Kidney (tissue), 14 donors: ENCODE measurements around the gene DKKL1. TPM values are rescaled to one million over a fixed set of nuclear protein-coding genes. Genes with fewer than 3 reads are reported as not detected.

Experiments used
- DNase-seq, 5 donors: peaks; one replicate each; pipeline ENCODE4 v3.0.0-alpha.2; 2013 to 2020
- FAIRE-seq: peaks from 2 replicates; lab custom pipeline; 2012; peaks lifted over from hg19 to GRCh38; lab: Jason Lieb, UNC
- H3K27ac ChIP-seq, 2 donors: one replicate each; pipeline ENCODE4 v1.7.0; 2013; ENCODE audit warnings: low read depth in 2 of 2, low read length in 2 of 2, inconsistent platforms in 1 of 2
- H3K27me3 ChIP-seq: one replicate; pipeline ENCODE4 v1.7.1; 2013; ENCODE audit warnings: low read length, inconsistent platforms; ENCODE audit not compliant: control insufficient read depth, insufficient read depth
- H3K36me3 ChIP-seq, 3 donors: one replicate each; pipeline versions ENCODE4 v1.7.0 to v1.7.1; 2013; ENCODE audit warnings: low read length in 3 of 3, control low read depth in 1 of 3, inconsistent platforms in 1 of 3; ENCODE audit not compliant: insufficient read depth in 3 of 3, control insufficient read depth in 2 of 3
- H3K4me1 ChIP-seq, 3 donors: one replicate each; pipeline versions ENCODE4 v1.7.0 to v1.7.1; 2013; ENCODE audit warnings: low read length in 3 of 3, inconsistent platforms in 1 of 3, low read depth in 1 of 3; ENCODE audit not compliant: control insufficient read depth in 2 of 3, insufficient read depth in 2 of 3
- H3K4me3 ChIP-seq, 3 donors: one replicate each; pipeline versions ENCODE4 v1.7.0 to v1.8.1; 2013; ENCODE audit warnings: low read length in 3 of 3, control low read depth in 1 of 3, inconsistent platforms in 1 of 3
- H3K9ac ChIP-seq, 3 donors: one replicate each; pipeline versions ENCODE4 v1.7.0 to v1.7.1; 2013; ENCODE audit warnings: low read length in 3 of 3, control low read depth in 1 of 3, inconsistent platforms in 1 of 3
- H3K9me3 ChIP-seq, 3 donors: one replicate each; pipeline versions ENCODE4 v1.7.0 to v1.7.1; 2013; ENCODE audit warnings: low read length in 3 of 3, control low read depth in 1 of 3, inconsistent platforms in 1 of 3; ENCODE audit not compliant: control insufficient read depth in 2 of 3, insufficient read depth in 1 of 3
- CTCF ChIP-seq: IDR thresholded peaks from 3 replicates; pipeline ENCODE4 v1.5.1; 2012; ENCODE audit warnings: mild to moderate bottlenecking, moderate library complexity, borderline replicate concordance; ENCODE audit not compliant: insufficient read depth; ENCODE audit errors: extremely low read depth
- intact Hi-C: fragments of 100-400 bp; cut with DNase I; formaldehyde crosslinking; loops from one replicate; pipeline ENCODE4 v1.11.1; 2022
- polyA plus RNA-seq: library from polyadenylated mRNA; stranded (reverse); fragments of 350-450 nt; fragmentation: Illumina TruSeq; extraction: RNeasy Lipid Tissue Mini Kit (QIAGEN cat#74804); gene quantifications from one replicate; pipeline ENCODE4 v1.2.3, GENCODE V29; 2014; ENCODE audit warnings: low read depth, low replicate concordance; ENCODE audit not compliant: insufficient read depth
- total RNA-seq: library from RNA; stranded (reverse); fragmentation: NEBNext Ultra II Directional; extraction: Animal tissue kit (Norgen Biotek cat#: 25700); gene quantifications from one replicate; pipeline ENCODE4 v1.2.1, GENCODE V29; 2021
- donor health status: control.
- donor health status: control.
- donor health status: control.
- donor health status: control.
- donor health status: control.
- donor health status: DM: yes; HTN: yes; CAD: no.
- donor health status: Normal renal cell carcinoma (clear cell type).

DKKL1 gene
- total and polyA plus RNA-seq, 2 donors from 2014 or later: 0.57 to 0.95 TPM

- H3K36me3 ChIP-seq: peaks cover 0 to 9% (median 6%) of the 10 kb centered on the region in 3 donors
- DNase-seq (peak in 1 of 5 donors; percentile 42), FAIRE-seq (no peak)
- no peak overlapping the region for H3K4me3 ChIP-seq
- H3K27ac ChIP-seq: no peak overlapping the region
- peaks cover 0 to 14% (median 0%) of the 10 kb centered on the region in 3 donors for H3K4me1 ChIP-seq
- TF ChIP-seq CTCF: no peak
- intact Hi-C loops: no loop called here
- no peak overlapping the region for H3K9ac ChIP-seq
- no peaks in the 10 kb centered on the region for H3K27me3 ChIP-seq
- H3K9me3 ChIP-seq: no peaks in the 10 kb centered on the region
Observed at GRCh38 chr19:49343123-49343522, 20.6 kb upstream of the DKKL1 start.

- Histone ChIP-seq H3K9ac (no peak overlapping the region), H3K4me3 (no peak overlapping the region), H3K36me3 (peaks cover 0 to 15% (median 6%) of the 10 kb centered on the region in 3 donors), H3K9me3 (no peaks in the 10 kb centered on the region), H3K27ac (no peak overlapping the region), H3K27me3 (no peaks in the 10 kb centered on the region), H3K4me1 (peaks cover 0 to 8% (median 0%) of the 10 kb centered on the region in 3 donors)
- intact Hi-C loops: no loop called here
- TF ChIP-seq CTCF: no peak
- FAIRE-seq: no peak
- peak in 3 of 5 donors; percentile 42 to 55 (median 52) for DNase-seq
Observed at GRCh38 chr19:49344505-49345423, 18.9 kb upstream of the DKKL1 start.

GRCh38 chr19:49347191-49347590 is 16.5 kb upstream of the DKKL1 start:
- Histone ChIP-seq H3K9ac (no peak overlapping the region), H3K27me3 (no peaks in the 10 kb centered on the region), H3K27ac (no peak overlapping the region), H3K9me3 (no peaks in the 10 kb centered on the region), H3K4me3 (no peak overlapping the region), H3K36me3 (peaks cover 0 to 21% (median 4%) of the 10 kb centered on the region in 3 donors), H3K4me1 (no peaks in the 10 kb centered on the region)
- FAIRE-seq: no peak
- no peak for DNase-seq
- intact Hi-C loops: no loop called here
- TF ChIP-seq CTCF: no peak
